Psoas muscle (tissue), 8 donors: ENCODE data around the gene CYBB. TPM values are rescaled to one million over a fixed set of nuclear protein-coding genes. Genes with fewer than 3 reads are reported as not detected.

Experiments used
- ATAC-seq, 4 donors: fragments of 200-7000 bp; cut with Tn5 transposase; one replicate each; pipeline ENCODE4 v1.9.1; 2020; ENCODE audit warnings: moderate library complexity in 3 of 4, mild to moderate bottlenecking in 2 of 4
- DNase-seq, 2 donors: peaks; one replicate each; pipeline ENCODE4 v3.0.0-alpha.2; 2020
- H3K27ac ChIP-seq: fragments of 200-600 bp; one replicate; pipeline ENCODE4 v1.8.0; 2022
- H3K27me3 ChIP-seq, 3 donors: fragments of 200-600 bp in 1 of 3; one replicate each; pipeline versions ENCODE4 v1.6.1 to v1.8.0; 2013 to 2022; ENCODE audit warnings: low read length in 2 of 3, mild to moderate bottlenecking in 2 of 3, moderate library complexity in 1 of 3; ENCODE audit not compliant: insufficient read depth in 3 of 3
- H3K36me3 ChIP-seq, 2 donors: fragments of 200-600 bp in 1 of 2; one replicate each; pipeline versions ENCODE4 v1.6.1 to v1.8.0; 2013 to 2022; ENCODE audit warnings: low read depth in 1 of 2, mild to moderate bottlenecking in 1 of 2, moderate library complexity in 1 of 2; ENCODE audit not compliant: insufficient read depth in 1 of 2
- H3K4me1 ChIP-seq: fragments of 200-600 bp; one replicate; pipeline ENCODE4 v1.8.0; 2022
- H3K4me3 ChIP-seq: fragments of 200-600 bp; one replicate; pipeline ENCODE4 v1.8.0; 2022; ENCODE audit warnings: mild to moderate bottlenecking
- H3K9me3 ChIP-seq: fragments of 200-600 bp; one replicate; pipeline ENCODE4 v1.8.0; 2022
- CTCF ChIP-seq: fragments of 200-600 bp; IDR thresholded peaks from one replicate; pipeline ENCODE4 v1.8.0; 2022; ENCODE audit warnings: antibody characterized with exemption
- WGBS, 3 donors: extraction: QIAGEN DNeasy Blood & Tissue Kit; methylation state at CpG; one replicate each; pipeline versions ENCODE4 v1.1.6 to v1.1.7; 2013; 5-methylcytosine and 5-hydroxymethylcytosine counted together
- intact Hi-C, 2 donors: fragments of 100-400 bp; cut with DNase I; formaldehyde crosslinking; loops; one replicate each; pipeline versions ENCODE4 v1.11.0 to v1.14.2; 2022
- polyA plus RNA-seq, 3 donors: library from polyadenylated mRNA; stranded (reverse); fragments of 200-250 nt; gene quantifications; one replicate each; pipeline ENCODE4 v1.2.3, GENCODE V29; 2013
- total RNA-seq, 4 donors: library from RNA; stranded (reverse); fragmentation: NEBNext Ultra II Directional in 2 of 4; extraction: Animal tissue kit (Norgen Biotek cat#: 25700) in 2 of 4; gene quantifications; one replicate each; pipeline versions ENCODE4 v1.2.1 to v1.2.4, GENCODE V29; 2021 to 2023
- donor health status: healthy with polysubstance abuse.
- donor health status: DM: no; HTN: no; CAD: no; lungs with moderate emphysema.
- donor health status: Bipolar disorder and iron deficiency.
- donor health status: healthy.
- donor health status: DM: yes; HTN: yes; CAD: no.
- donor health status: DM: no; HTN: no; CAD: no.
- donor health status: DM: no; HTN: no; CAD: no.
- donor health status: DM: yes; HTN: yes; CAD: no.

The CYBB gene
- total and polyA plus RNA-seq, 7 donors: 0.63 to 11.3 (median 6.0) TPM

GRCh38 chrX:37812110-37812509 is 32.3 kb downstream of the CYBB start:
- intact Hi-C loops: no loop called here
- no peaks in the 10 kb centered on the region for H3K36me3 ChIP-seq
- no peak for TF ChIP-seq CTCF
- H3K4me1 ChIP-seq: no peaks in the 10 kb centered on the region
- DNase-seq: no peak
- H3K27ac ChIP-seq: no peak overlapping the region
- ATAC-seq: no peak
- no peaks in the 10 kb centered on the region for H3K9me3 ChIP-seq
- peaks cover 0 to 10% (median 0%) of the 10 kb centered on the region in 3 donors for H3K27me3 ChIP-seq
- WGBS, 3 donors: 29 to 39% (median 38%) methylated on average over 1 of the region's 1 CpG
- H3K4me3 ChIP-seq: no peak overlapping the region

- no peaks in the 10 kb centered on the region for H3K9me3 ChIP-seq
- ATAC-seq (no peak), DNase-seq (no peak)
- H3K27me3 ChIP-seq: peaks cover 0 to 15% (median 0%) of the 10 kb centered on the region in 3 donors
- 66 to 79% (median 71%) methylated on average over 4 of the region's 4 CpGs for WGBS, 3 donors
- TF ChIP-seq CTCF: no peak
- intact Hi-C loops: no loop called here
- H3K27ac ChIP-seq: no peak overlapping the region
- no peak overlapping the region for H3K4me3 ChIP-seq
- no peaks in the 10 kb centered on the region for H3K4me1 ChIP-seq
- no peaks in the 10 kb centered on the region for H3K36me3 ChIP-seq
Observed at GRCh38 chrX:37813570-37813969, 33.7 kb downstream of the CYBB start.

- no peak for ATAC-seq
- DNase-seq: no peak
- Histone ChIP-seq H3K27me3 (peaks cover 0 to 15% (median 0%) of the 10 kb centered on the region in 3 donors), H3K9me3 (no peaks in the 10 kb centered on the region), H3K36me3 (no peaks in the 10 kb centered on the region), H3K27ac (no peak overlapping the region), H3K4me1 (no peaks in the 10 kb centered on the region), H3K4me3 (no peak overlapping the region)
- intact Hi-C loops: no loop called here
- TF ChIP-seq CTCF: no peak
- 77 to 81% (median 78%) methylated on average over 5 of the region's 5 CpGs for WGBS, 3 donors
Observed at GRCh38 chrX:37815366-37815765, 35.5 kb downstream of the CYBB start.

- peaks cover 0 to 15% (median 0%) of the 10 kb centered on the region in 3 donors for H3K27me3 ChIP-seq
- no peak for TF ChIP-seq CTCF
- no peaks in the 10 kb centered on the region for H3K4me1 ChIP-seq
- H3K9me3 ChIP-seq: no peaks in the 10 kb centered on the region
- H3K4me3 ChIP-seq: no peak overlapping the region
- DNase-seq (no peak), ATAC-seq (no peak)
- intact Hi-C loops: no loop called here
- H3K36me3 ChIP-seq: no peaks in the 10 kb centered on the region
- H3K27ac ChIP-seq: no peak overlapping the region
- 69 to 94% (median 90%) methylated on average over 4 of the region's 4 CpGs for WGBS, 3 donors
Observed at GRCh38 chrX:37816766-37817165, 36.9 kb downstream of the CYBB start.

GRCh38 chrX:37817176-37817575 is 37.3 kb downstream of the CYBB start:
- Histone ChIP-seq H3K4me3 (no peak overlapping the region), H3K9me3 (no peaks in the 10 kb centered on the region), H3K36me3 (no peaks in the 10 kb centered on the region), H3K27me3 (peaks cover 0 to 15% (median 0%) of the 10 kb centered on the region in 3 donors), H3K27ac (no peak overlapping the region), H3K4me1 (no peaks in the 10 kb centered on the region)
- WGBS, 3 donors: 69 to 100% (median 93%) methylated on average over 2 of the region's 2 CpGs
- intact Hi-C loops: no loop called here
- DNase-seq (no peak), ATAC-seq (no peak)
- TF ChIP-seq CTCF: no peak
